ENCODE measurements around the gene PRR14. TPM values are rescaled to one million over a fixed set of nuclear protein-coding genes. Genes with fewer than 3 reads are reported as not detected.

The PRR14 gene
- total and polyA plus RNA-seq, 4 donors: 16.0 to 63.2 (median 52.5) TPM

DNA sequence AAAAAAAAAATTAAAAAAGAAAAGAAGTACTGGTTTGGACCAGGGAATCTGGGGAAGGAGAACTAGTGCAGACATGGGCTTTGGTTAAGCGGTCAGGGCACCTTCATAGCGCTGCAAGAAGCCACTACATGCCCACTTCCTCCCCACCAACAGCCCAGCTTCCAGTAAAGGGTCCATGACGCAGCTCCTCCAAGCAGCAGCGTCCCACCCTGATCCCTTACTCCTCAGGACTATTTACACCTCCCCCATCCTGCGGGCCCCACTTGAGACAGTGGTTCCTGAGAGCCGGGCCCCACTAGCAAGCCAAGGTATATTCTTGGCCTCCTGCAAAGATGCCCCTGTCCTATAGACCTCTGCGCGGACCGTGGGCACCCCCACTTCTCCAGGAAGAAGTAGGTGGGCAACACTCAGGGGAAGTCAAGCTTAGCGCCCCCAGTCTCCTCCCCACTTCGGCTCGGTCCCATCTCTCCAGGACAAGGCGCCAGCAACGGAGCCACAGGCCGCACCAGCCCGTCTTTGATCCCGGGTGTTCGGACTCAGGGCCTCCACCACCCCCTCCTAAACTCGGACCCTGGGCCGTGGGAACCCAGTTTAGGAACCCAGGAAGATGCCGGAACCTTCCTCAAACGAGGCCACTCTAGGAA is 913 bp upstream of the PRR14 start:
- DNase-seq (no peak), ATAC-seq (ENCODE audit: insufficient read depth, low FRiP score) (no peak)
- TF ChIP-seq, protein P1, sequence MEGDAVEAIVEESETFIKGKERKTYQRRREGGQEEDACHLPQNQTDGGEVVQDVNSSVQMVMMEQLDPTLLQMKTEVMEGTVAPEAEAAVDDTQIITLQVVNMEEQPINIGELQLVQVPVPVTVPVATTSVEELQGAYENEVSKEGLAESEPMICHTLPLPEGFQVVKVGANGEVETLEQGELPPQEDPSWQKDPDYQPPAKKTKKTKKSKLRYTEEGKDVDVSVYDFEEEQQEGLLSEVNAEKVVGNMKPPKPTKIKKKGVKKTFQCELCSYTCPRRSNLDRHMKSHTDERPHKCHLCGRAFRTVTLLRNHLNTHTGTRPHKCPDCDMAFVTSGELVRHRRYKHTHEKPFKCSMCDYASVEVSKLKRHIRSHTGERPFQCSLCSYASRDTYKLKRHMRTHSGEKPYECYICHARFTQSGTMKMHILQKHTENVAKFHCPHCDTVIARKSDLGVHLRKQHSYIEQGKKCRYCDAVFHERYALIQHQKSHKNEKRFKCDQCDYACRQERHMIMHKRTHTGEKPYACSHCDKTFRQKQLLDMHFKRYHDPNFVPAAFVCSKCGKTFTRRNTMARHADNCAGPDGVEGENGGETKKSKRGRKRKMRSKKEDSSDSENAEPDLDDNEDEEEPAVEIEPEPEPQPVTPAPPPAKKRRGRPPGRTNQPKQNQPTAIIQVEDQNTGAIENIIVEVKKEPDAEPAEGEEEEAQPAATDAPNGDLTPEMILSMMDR (IDR thresholded peaks at IDR 0.05; ENCODE audit: control extremely low read depth, extremely low read depth): no peak
- 19 to 25% methylated on average over 22 of the region's 22 CpGs for WGBS, 2 donors
- Histone ChIP-seq H3K4me1 (ENCODE audit: control insufficient read depth in 5 of 5, insufficient read depth in 5 of 5, low read length in 5 of 5) (peaks cover 0 to 14% (median 0%) of the 10 kb centered on the region in 5 donors), H3K36me3 (ENCODE audit: control insufficient read depth in 4 of 4, insufficient read depth in 4 of 4, low read length in 4 of 4) (peaks cover 4 to 21% (median 8%) of the 10 kb centered on the region in 4 donors), H3K27me3 (ENCODE audit: control insufficient read depth in 3 of 3, insufficient read depth in 3 of 3, low read length in 2 of 3) (no peaks in the 10 kb centered on the region), H3K9me3 (ENCODE audit: control insufficient read depth in 4 of 4, insufficient read depth in 3 of 4, low read length in 3 of 4) (no peaks in the 10 kb centered on the region), H3K9ac (ENCODE audit: insufficient read depth in 1 of 2, low read length in 2 of 2) (peak overlapping the region; percentile 80 to 81), H3K27ac (ENCODE audit: low read depth in 1 of 2, low read length in 1 of 2) (peak overlapping the region; percentile 72 to 95), H3K4me3 (peak overlapping the region; percentile 60)

DNA sequence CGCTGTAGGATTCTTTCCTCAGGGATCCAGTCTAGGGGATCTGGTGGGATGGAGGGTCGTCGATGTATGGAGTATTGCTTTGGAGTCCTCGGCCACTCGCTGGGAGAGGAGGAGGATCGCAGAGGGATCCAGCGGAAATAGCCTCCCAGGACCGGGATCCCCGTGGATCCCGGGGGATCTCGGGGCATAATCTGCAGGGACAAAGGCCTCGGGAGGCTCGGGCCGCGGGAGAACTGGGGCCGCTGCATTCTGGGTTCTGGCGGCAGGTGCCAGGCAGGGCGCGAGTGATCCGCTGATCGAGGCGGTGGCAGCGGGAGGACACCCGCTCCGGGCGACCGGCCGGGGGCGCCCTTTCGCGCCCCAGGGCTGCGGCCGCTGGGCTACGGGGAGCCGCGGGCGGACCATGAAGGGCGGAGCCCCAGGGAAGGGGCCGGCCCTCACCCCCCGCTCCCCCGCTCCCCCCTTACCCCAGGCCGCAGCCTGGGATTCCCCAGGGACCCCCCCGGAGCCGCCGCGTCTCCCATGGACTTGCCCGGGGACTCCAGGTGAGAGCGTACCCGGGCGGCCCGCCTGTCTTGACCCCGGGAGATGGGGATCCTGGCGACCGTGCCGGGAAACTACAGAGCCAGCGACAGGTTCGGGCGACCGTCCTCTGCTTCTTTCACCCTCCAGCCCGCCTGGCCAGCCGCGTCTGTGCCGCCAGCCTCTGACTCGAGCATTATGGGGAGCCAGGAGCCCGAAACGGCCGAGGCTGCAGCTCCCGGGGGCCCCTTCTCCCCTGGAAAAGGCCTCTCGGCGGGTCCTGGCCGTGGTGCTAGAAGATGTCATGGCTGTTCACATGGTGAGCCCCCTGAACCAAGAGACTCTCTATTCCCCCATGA is 604 bp downstream of the PRR14 start:
- Histone ChIP-seq H3K36me3 (ENCODE audit: control insufficient read depth in 4 of 4, insufficient read depth in 4 of 4, low read length in 4 of 4) (peaks cover 12 to 34% (median 17%) of the 10 kb centered on the region in 4 donors), H3K27me3 (ENCODE audit: control insufficient read depth in 3 of 3, insufficient read depth in 3 of 3, low read length in 2 of 3) (no peaks in the 10 kb centered on the region), H3K27ac (ENCODE audit: low read depth in 1 of 2, low read length in 1 of 2) (peak overlapping the region; percentile 91 to 98), H3K4me1 (ENCODE audit: control insufficient read depth in 5 of 5, insufficient read depth in 5 of 5, low read length in 5 of 5) (peaks cover 0 to 14% (median 0%) of the 10 kb centered on the region in 5 donors), H3K9ac (ENCODE audit: insufficient read depth in 1 of 2, low read length in 2 of 2) (peak overlapping the region; percentile 76 to 93), H3K9me3 (ENCODE audit: control insufficient read depth in 4 of 4, insufficient read depth in 3 of 4, low read length in 3 of 4) (no peaks in the 10 kb centered on the region), H3K4me3 (peak overlapping the region; percentile 66)
- DNase-seq (peak in 2 of 3 donors; percentile 59 to 62), ATAC-seq (ENCODE audit: insufficient read depth, low FRiP score) (peak; percentile 74)
- 0% methylated on average over 56 to 71 of the region's 71 CpGs for WGBS, 2 donors
- TF ChIP-seq, protein P1 (IDR thresholded peaks at IDR 0.05; ENCODE audit: control extremely low read depth, extremely low read depth): peak; percentile 49

DNA sequence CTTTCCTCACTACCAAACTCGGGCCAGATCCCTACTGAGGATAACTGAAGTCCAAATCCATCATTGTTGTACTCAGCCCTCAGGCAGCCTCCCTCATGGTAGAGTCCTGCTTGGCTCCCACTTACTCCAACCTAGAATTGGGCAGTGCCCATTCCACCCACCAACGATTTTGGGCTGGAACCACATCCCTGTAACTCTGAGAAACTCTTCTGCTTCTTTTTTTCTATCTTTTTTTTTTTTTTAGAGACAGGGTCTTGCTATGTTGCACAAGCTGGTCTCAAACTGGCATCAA is 1.2 kb downstream of the PRR14 start:
- H3K4me3 ChIP-seq: peak overlapping the region; percentile 66

More for the DNA sequence above, 1.2 kb downstream of the PRR14 start:
- TF ChIP-seq, protein P1 (IDR thresholded peaks at IDR 0.05; ENCODE audit: control extremely low read depth, extremely low read depth): no peak
- 10 to 14% methylated on average over 2 of the region's 2 CpGs for WGBS, 2 donors
- peak overlapping the region in 1 of 2 donors; percentile 18 for H3K9ac ChIP-seq (ENCODE audit: insufficient read depth in 1 of 2, low read length in 2 of 2)
- H3K27me3 ChIP-seq (ENCODE audit: control insufficient read depth in 3 of 3, insufficient read depth in 3 of 3, low read length in 2 of 3): no peaks in the 10 kb centered on the region
- no peaks in the 10 kb centered on the region for H3K9me3 ChIP-seq (ENCODE audit: control insufficient read depth in 4 of 4, insufficient read depth in 3 of 4, low read length in 3 of 4)
- H3K36me3 ChIP-seq (ENCODE audit: control insufficient read depth in 4 of 4, insufficient read depth in 4 of 4, low read length in 4 of 4): peaks cover 12 to 34% (median 20%) of the 10 kb centered on the region in 4 donors
- ATAC-seq (ENCODE audit: insufficient read depth, low FRiP score) (no peak), DNase-seq (peak in 1 of 3 donors; percentile 11)
- H3K4me1 ChIP-seq (ENCODE audit: control insufficient read depth in 5 of 5, insufficient read depth in 5 of 5, low read length in 5 of 5): peaks cover 0 to 14% (median 3%) of the 10 kb centered on the region in 5 donors
- H3K27ac ChIP-seq (ENCODE audit: low read depth in 1 of 2, low read length in 1 of 2): peak overlapping the region; percentile 85 to 98

All from lung (tissue), 12 donors.